ENCODE measurements around the gene NAPEPLD. TPM values are rescaled to one million over a fixed set of nuclear protein-coding genes. Genes with fewer than 3 reads are reported as not detected.

The NAPEPLD gene
- total RNA-seq, 1 experiment from 2014 or later, result 22.6 TPM

GRCh38 chr7:103076764-103077163, 72.1 kb downstream of the NAPEPLD start:
- no peak for DNase-seq
- Histone ChIP-seq H3K27ac (no peak overlapping the region), H2AFZ (no peak overlapping the region), H3K36me3 (ENCODE audit: low read depth) (no peaks in the 10 kb centered on the region), H3K4me1 (replicated peaks; ENCODE audit: insufficient read depth) (peaks cover 26% of the 10 kb centered on the region), H3K79me2 (ENCODE audit: low read depth) (peaks cover 54% of the 10 kb centered on the region), H4K20me1 (ENCODE audit: insufficient read depth) (no peaks in the 10 kb centered on the region; the same call in 1 of the 2 replicates), H3K9me2 (ENCODE audit: insufficient read depth) (no peaks in the 10 kb centered on the region), H3K27me3 (ENCODE audit: insufficient read depth, low read depth) (no peaks in the 10 kb centered on the region), H3K9me3 (ENCODE audit: insufficient read depth, low read depth) (no peaks in the 10 kb centered on the region), H3F3A (ENCODE audit: insufficient read depth, low read depth) (peaks cover 22% of the 10 kb centered on the region; the same call in 1 of the 2 replicates), H3K4me2 (peak overlapping the region; percentile 90), H3K4me3 (no peak overlapping the region)
- BruUV-seq (replicated peaks), result no TSS peak
- intact Hi-C loops (cut with micrococcal nuclease; ENCODE audit: unreplicated experiment), result loop anchor here (5.0 to 10.0 kb wide), 2 partner anchors 331 to 332 kb away; partner anchors contain the start of gene FAM185A
- POLR2A ChIA-PET (ENCODE audit: unreplicated experiment), result interaction anchor here (0.6 kb wide), 1 partner anchor 256 kb away, joined by 3 read pairs; no protein-coding TSS in a partner anchor
- CTCF ChIA-PET, result interaction anchor here (0.6 kb wide), 1 partner anchor 10 kb away, joined by 5 read pairs; no protein-coding TSS in a partner anchor
- no peak for TF ChIP-seq EZH2 (IDR thresholded peaks at IDR 0.05; ENCODE audit: low read depth)
- TF ChIP-seq CTCF (conservative IDR thresholded peaks at IDR 0.05), result no peak

GRCh38 chr7:103075337-103075918, 73.5 kb downstream of the NAPEPLD start:
- Histone ChIP-seq H2AFZ (peak overlapping the region; percentile 87), H3K4me3 (peak overlapping the region; percentile 92), H3K4me1 (replicated peaks; ENCODE audit: insufficient read depth) (peaks cover 26% of the 10 kb centered on the region), H3K27me3 (ENCODE audit: insufficient read depth, low read depth) (no peaks in the 10 kb centered on the region), H3K27ac (peak overlapping the region; percentile 72), H4K20me1 (ENCODE audit: insufficient read depth) (no peaks in the 10 kb centered on the region), H3K9me3 (ENCODE audit: insufficient read depth, low read depth) (no peaks in the 10 kb centered on the region), H3F3A (ENCODE audit: insufficient read depth, low read depth) (peaks cover 22% of the 10 kb centered on the region; the same call in 1 of the 2 replicates), H3K79me2 (ENCODE audit: low read depth) (peaks cover 48% of the 10 kb centered on the region), H3K36me3 (ENCODE audit: low read depth) (no peaks in the 10 kb centered on the region), H3K4me2 (peak overlapping the region; percentile 90), H3K9me2 (ENCODE audit: insufficient read depth) (no peaks in the 10 kb centered on the region)
- intact Hi-C loops (cut with micrococcal nuclease; ENCODE audit: unreplicated experiment), result loop anchor here (2.0 to 10.0 kb wide), 3 partner anchors 73 to 332 kb away; partner anchors contain the start of genes FAM185A and NAPEPLD
- DNase-seq, result peak in 1 of 2 experiments; percentile 41
- CTCF ChIA-PET, result interaction anchor here (0.7 to 1.5 kb wide), 2 partner anchors 13 to 327 kb away, joined by 3 to 11 read pairs; partner anchors contain the start of gene FAM185A
- TF ChIP-seq EZH2 (IDR thresholded peaks at IDR 0.05; ENCODE audit: low read depth) (no peak), CTCF (conservative IDR thresholded peaks at IDR 0.05) (no peak)
- POLR2A ChIA-PET (ENCODE audit: unreplicated experiment), result interaction anchor here (1.0 to 1.4 kb wide), 4 partner anchors 9 to 327 kb away, joined by 5 to 11 read pairs (median 6); partner anchors contain the start of genes FAM185A and NAPEPLD
- BruUV-seq (replicated peaks), result TSS peak; percentile 60

- Histone ChIP-seq H3K9me2 (ENCODE audit: insufficient read depth) (no peaks in the 10 kb centered on the region), H3K27me3 (ENCODE audit: insufficient read depth, low read depth) (no peaks in the 10 kb centered on the region), H2AFZ (peak within 1 kb of the TSS; percentile 87), H3K27ac (peak within 1 kb of the TSS; percentile 72), H3F3A (ENCODE audit: insufficient read depth, low read depth) (peaks cover 22% of the 10 kb centered on the region; the same call in 1 of the 2 replicates), H3K4me2 (peak within 1 kb of the TSS; percentile 90), H4K20me1 (ENCODE audit: insufficient read depth) (no peaks in the 10 kb centered on the region), H3K36me3 (ENCODE audit: low read depth) (no peaks in the 10 kb centered on the region), H3K4me1 (replicated peaks; ENCODE audit: insufficient read depth) (peaks cover 26% of the 10 kb centered on the region), H3K9me3 (ENCODE audit: insufficient read depth, low read depth) (no peaks in the 10 kb centered on the region), H3K79me2 (ENCODE audit: low read depth) (peaks cover 44% of the 10 kb centered on the region), H3K4me3 (peak within 1 kb of the TSS; percentile 92)
- TF ChIP-seq EZH2 (IDR thresholded peaks at IDR 0.05; ENCODE audit: low read depth) (no peak), CTCF (conservative IDR thresholded peaks at IDR 0.05) (no peak)
- peak; percentile 78 to 95 for DNase-seq
- CTCF ChIA-PET, result interaction anchor here (0.6 to 1.5 kb wide), 6 partner anchors 13 to 326 kb away, joined by 3 to 11 read pairs (median 4); partner anchors contain the start of gene FAM185A
- BruUV-seq (replicated peaks), result no TSS peak
- POLR2A ChIA-PET (ENCODE audit: unreplicated experiment), result interaction anchor here (0.5 to 1.4 kb wide), 6 partner anchors 10 to 593 kb away, joined by 3 to 11 read pairs (median 6); partner anchors contain the start of genes FAM185A and NAPEPLD
- intact Hi-C loops (cut with micrococcal nuclease; ENCODE audit: unreplicated experiment), result loop anchor here (2.0 to 10.0 kb wide), 4 partner anchors 74 to 333 kb away; partner anchors contain the start of genes FAM185A and NAPEPLD
Observed at GRCh38 chr7:103074519-103075336, 74.2 kb downstream of the NAPEPLD start, which contains the start of the genes ARMC10 and FBXL13. Gene ARMC10 (plus strand): TSS chr7:103075140. CDS start chr7:103075273, 133 bp downstream. Gene FBXL13 (minus strand): TSS chr7:103074796.

Measured in PC-9 (cell line).